ENCODE data around the gene APLP1. TPM values are rescaled to one million over a fixed set of nuclear protein-coding genes. Genes with fewer than 3 reads are reported as not detected.

The APLP1 gene
- polyA plus RNA-seq, 1 donor from 2014 or later, result 407 TPM

DNA sequence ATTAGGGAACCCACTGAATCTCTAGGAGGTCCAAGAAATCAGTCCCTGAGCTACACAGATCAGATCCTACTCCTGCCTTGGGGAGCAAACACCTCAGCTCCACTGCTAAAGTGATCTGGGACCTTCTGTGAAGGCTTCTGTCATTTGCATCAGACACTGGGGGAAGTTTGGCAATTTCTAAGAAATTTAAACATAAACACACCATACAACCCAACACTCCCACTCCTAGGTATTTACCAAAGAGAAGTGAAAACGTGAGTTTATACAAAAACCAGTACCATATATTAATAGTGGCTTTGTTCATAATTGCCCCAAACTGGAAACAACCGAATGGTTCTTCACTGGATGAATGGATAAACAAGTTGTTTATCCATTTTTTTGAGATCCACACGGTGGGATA, 47.1 kb downstream of the APLP1 start:
- Histone ChIP-seq H3K27ac (ENCODE audit: low read length) (no peak overlapping the region), H3K27me3 (ENCODE audit: insufficient read depth, low read depth, low read length) (no peaks in the 10 kb centered on the region), H3K79me2 (replicated peaks; ENCODE audit: insufficient read depth, low read length) (no peaks in the 10 kb centered on the region), H4K20me1 (ENCODE audit: insufficient read depth) (no peaks in the 10 kb centered on the region), H3F3A (ENCODE audit: insufficient read depth, low read length, poor library complexity, severe bottlenecking) (no peaks in the 10 kb centered on the region), H3K4me2 (ENCODE audit: low read length) (no peak overlapping the region), H3K4me3 (ENCODE audit: low read length) (no peak overlapping the region), H3K36me3 (ENCODE audit: insufficient read depth, low read length) (no peaks in the 10 kb centered on the region), H3K9me3 (ENCODE audit: low read length) (no peaks in the 10 kb centered on the region), H2AFZ (ENCODE audit: low read depth, low read length) (no peak overlapping the region), H3K9me2 (ENCODE audit: insufficient read depth, low read length) (no peaks in the 10 kb centered on the region), H3K9ac (ENCODE audit: low read length) (no peak overlapping the region)
- TF ChIP-seq, protein P1, sequence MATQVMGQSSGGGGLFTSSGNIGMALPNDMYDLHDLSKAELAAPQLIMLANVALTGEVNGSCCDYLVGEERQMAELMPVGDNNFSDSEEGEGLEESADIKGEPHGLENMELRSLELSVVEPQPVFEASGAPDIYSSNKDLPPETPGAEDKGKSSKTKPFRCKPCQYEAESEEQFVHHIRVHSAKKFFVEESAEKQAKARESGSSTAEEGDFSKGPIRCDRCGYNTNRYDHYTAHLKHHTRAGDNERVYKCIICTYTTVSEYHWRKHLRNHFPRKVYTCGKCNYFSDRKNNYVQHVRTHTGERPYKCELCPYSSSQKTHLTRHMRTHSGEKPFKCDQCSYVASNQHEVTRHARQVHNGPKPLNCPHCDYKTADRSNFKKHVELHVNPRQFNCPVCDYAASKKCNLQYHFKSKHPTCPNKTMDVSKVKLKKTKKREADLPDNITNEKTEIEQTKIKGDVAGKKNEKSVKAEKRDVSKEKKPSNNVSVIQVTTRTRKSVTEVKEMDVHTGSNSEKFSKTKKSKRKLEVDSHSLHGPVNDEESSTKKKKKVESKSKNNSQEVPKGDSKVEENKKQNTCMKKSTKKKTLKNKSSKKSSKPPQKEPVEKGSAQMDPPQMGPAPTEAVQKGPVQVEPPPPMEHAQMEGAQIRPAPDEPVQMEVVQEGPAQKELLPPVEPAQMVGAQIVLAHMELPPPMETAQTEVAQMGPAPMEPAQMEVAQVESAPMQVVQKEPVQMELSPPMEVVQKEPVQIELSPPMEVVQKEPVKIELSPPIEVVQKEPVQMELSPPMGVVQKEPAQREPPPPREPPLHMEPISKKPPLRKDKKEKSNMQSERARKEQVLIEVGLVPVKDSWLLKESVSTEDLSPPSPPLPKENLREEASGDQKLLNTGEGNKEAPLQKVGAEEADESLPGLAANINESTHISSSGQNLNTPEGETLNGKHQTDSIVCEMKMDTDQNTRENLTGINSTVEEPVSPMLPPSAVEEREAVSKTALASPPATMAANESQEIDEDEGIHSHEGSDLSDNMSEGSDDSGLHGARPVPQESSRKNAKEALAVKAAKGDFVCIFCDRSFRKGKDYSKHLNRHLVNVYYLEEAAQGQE (IDR thresholded peaks at IDR 0.05; ENCODE audit: borderline replicate concordance), result no peak
- TF ChIP-seq EP300 (conservative IDR thresholded peaks at IDR 0.05; ENCODE audit: poor library complexity, severe bottlenecking) (no peak), TAF1 (IDR thresholded peaks at IDR 0.05; ENCODE audit: low read depth) (no peak), SMC3 (conservative IDR thresholded peaks at IDR 0.05; ENCODE audit: poor library complexity) (no peak), MXI1 (conservative IDR thresholded peaks at IDR 0.05; ENCODE audit: poor library complexity, severe bottlenecking) (no peak), POLR2AphosphoS5 (IDR thresholded peaks at IDR 0.05) (no peak), RAD21 (conservative IDR thresholded peaks at IDR 0.05) (no peak), EZH2 (IDR thresholded peaks at IDR 0.05; ENCODE audit: borderline replicate concordance, insufficient read depth, low read length, poor library complexity, severe bottlenecking) (no peak)
- TF ChIP-seq, protein P2, sequence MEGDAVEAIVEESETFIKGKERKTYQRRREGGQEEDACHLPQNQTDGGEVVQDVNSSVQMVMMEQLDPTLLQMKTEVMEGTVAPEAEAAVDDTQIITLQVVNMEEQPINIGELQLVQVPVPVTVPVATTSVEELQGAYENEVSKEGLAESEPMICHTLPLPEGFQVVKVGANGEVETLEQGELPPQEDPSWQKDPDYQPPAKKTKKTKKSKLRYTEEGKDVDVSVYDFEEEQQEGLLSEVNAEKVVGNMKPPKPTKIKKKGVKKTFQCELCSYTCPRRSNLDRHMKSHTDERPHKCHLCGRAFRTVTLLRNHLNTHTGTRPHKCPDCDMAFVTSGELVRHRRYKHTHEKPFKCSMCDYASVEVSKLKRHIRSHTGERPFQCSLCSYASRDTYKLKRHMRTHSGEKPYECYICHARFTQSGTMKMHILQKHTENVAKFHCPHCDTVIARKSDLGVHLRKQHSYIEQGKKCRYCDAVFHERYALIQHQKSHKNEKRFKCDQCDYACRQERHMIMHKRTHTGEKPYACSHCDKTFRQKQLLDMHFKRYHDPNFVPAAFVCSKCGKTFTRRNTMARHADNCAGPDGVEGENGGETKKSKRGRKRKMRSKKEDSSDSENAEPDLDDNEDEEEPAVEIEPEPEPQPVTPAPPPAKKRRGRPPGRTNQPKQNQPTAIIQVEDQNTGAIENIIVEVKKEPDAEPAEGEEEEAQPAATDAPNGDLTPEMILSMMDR (IDR thresholded peaks at IDR 0.05; ENCODE audit: poor library complexity, severe bottlenecking), result no peak

DNA sequence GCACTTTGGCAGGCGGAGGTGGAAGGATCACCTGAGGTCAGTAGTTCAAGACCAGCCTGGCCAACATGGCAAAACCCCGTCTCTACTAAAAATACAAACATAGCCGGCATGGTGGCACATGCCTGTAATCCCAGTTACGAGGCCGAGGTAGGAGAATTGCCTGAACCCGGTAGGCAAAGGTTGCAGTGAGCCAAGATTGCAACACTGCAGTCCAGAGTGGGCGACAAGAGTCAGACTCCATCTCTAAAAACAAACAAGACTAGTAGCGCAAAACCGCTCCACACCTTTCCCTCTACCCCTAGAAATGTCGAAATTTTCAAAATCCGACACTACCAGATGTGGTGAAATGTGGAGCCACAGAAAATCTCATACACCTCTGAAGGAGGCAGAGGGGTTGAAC, 50.9 kb downstream of the APLP1 start:
- no peaks in the 10 kb centered on the region for H3K9me3 ChIP-seq (ENCODE audit: low read length)
- no peak overlapping the region for H3K9ac ChIP-seq (ENCODE audit: low read length)
- no peaks in the 10 kb centered on the region for H3K27me3 ChIP-seq (ENCODE audit: insufficient read depth, low read depth, low read length)
- H3K9me2 ChIP-seq (ENCODE audit: insufficient read depth, low read length), result no peaks in the 10 kb centered on the region
- H3K79me2 ChIP-seq (replicated peaks; ENCODE audit: insufficient read depth, low read length), result no peaks in the 10 kb centered on the region
- H3K36me3 ChIP-seq (ENCODE audit: insufficient read depth, low read length), result no peaks in the 10 kb centered on the region
- no peak overlapping the region for H3K27ac ChIP-seq (ENCODE audit: low read length)
- H3F3A ChIP-seq (ENCODE audit: insufficient read depth, low read length, poor library complexity, severe bottlenecking), result no peaks in the 10 kb centered on the region
- H2AFZ ChIP-seq (ENCODE audit: low read depth, low read length), result no peak overlapping the region
- H4K20me1 ChIP-seq (ENCODE audit: insufficient read depth), result no peaks in the 10 kb centered on the region
- TF ChIP-seq, protein P2 (IDR thresholded peaks at IDR 0.05; ENCODE audit: poor library complexity, severe bottlenecking), result no peak
- no peak for TF ChIP-seq SMC3 (conservative IDR thresholded peaks at IDR 0.05; ENCODE audit: poor library complexity)
- no peak for TF ChIP-seq RAD21 (conservative IDR thresholded peaks at IDR 0.05)
- TF ChIP-seq, protein P1 (IDR thresholded peaks at IDR 0.05; ENCODE audit: borderline replicate concordance), result no peak
- TF ChIP-seq EZH2 (IDR thresholded peaks at IDR 0.05; ENCODE audit: borderline replicate concordance, insufficient read depth, low read length, poor library complexity, severe bottlenecking), result no peak
- TF ChIP-seq TAF1 (IDR thresholded peaks at IDR 0.05; ENCODE audit: low read depth), result no peak
- no peak for TF ChIP-seq POLR2AphosphoS5 (IDR thresholded peaks at IDR 0.05)
- TF ChIP-seq EP300 (conservative IDR thresholded peaks at IDR 0.05; ENCODE audit: poor library complexity, severe bottlenecking), result no peak
- no peak overlapping the region for H3K4me3 ChIP-seq (ENCODE audit: low read length)
- no peak overlapping the region for H3K4me2 ChIP-seq (ENCODE audit: low read length)
